Pancreas (tissue), 10 donors: Measurements from ENCODE around the gene VPS41. TPM values are rescaled to one million over a fixed set of nuclear protein-coding genes. Genes with fewer than 3 reads are reported as not detected.
"Not testable (repeated sequence)": the region's sequence is repeated elsewhere in the genome, so short reads cannot be mapped to it uniquely, and the experiment has no call there.

ENCODE experiments used
- ATAC-seq, 4 donors: fragments of 200-7000 bp; cut with Tn5 transposase; one replicate each; pipeline versions ENCODE4 v1.8.0 to v1.9.1; 2020; ENCODE audit warnings: mild to moderate bottlenecking in 4 of 4, moderate library complexity in 4 of 4
- DNase-seq, 6 donors: peaks; one replicate each; pipeline ENCODE4 v3.0.0-alpha.2; 2020
- FAIRE-seq: peaks from 2 replicates; lab custom pipeline; 2012; peaks lifted over from hg19 to GRCh38; lab: Jason Lieb, UNC
- H3K27ac ChIP-seq, 4 donors: fragments of 200-600 bp; sonication (generic); 1 replicate in 3 of 4; 2 replicates in 1 of 4; pipeline versions ENCODE4 v1.5.0 to v1.8.0; 2020
- H3K27me3 ChIP-seq, 4 donors: fragments of 200-600 bp; one replicate each; pipeline ENCODE4 v1.8.0; 2021
- H3K36me3 ChIP-seq, 3 donors: fragments of 200-600 bp; sonication (generic) in 1 of 3; one replicate each; pipeline versions ENCODE4 v1.5.0 to v1.8.0; 2020 to 2021
- H3K4me1 ChIP-seq, 3 donors: fragments of 200-600 bp; one replicate each; pipeline ENCODE4 v1.8.0; 2021
- H3K4me3 ChIP-seq, 4 donors: fragments of 200-600 bp; sonication (generic) in 2 of 4; one replicate each; pipeline versions ENCODE4 v1.5.0 to v1.8.0; 2020 to 2021
- H3K9me3 ChIP-seq, 4 donors: fragments of 200-600 bp; one replicate each; pipeline ENCODE4 v1.8.0; 2021
- CTCF ChIP-seq, 4 donors: fragments of 200-600 bp; sonication (generic) in 3 of 4; IDR thresholded peaks; one replicate each; pipeline versions ENCODE4 v1.5.0 to v1.8.0; 2021; ENCODE audit warnings: antibody characterized with exemption in 4 of 4
- WGBS, 2 donors: extraction: QIAGEN DNeasy Blood & Tissue Kit; methylation state at CpG; one replicate each; pipeline ENCODE4 v1.1.7; 2013; 5-methylcytosine and 5-hydroxymethylcytosine counted together
- intact Hi-C, 3 donors: fragments of 100-400 bp; cut with DNase I; formaldehyde crosslinking; loops; one replicate each; pipeline versions ENCODE4 v1.11.1 to v1.14.2; 2022
- polyA plus RNA-seq, 2 donors: library from polyadenylated mRNA; stranded (reverse); fragments of 200-250 nt; gene quantifications; one replicate each; pipeline ENCODE4 v1.2.3, GENCODE V29; 2013
- total RNA-seq, 6 donors: library from RNA; stranded (reverse); fragmentation: NEBNext Ultra II Directional in 4 of 6; extraction: Animal tissue kit (Norgen Biotek cat#: 25700) in 4 of 6; gene quantifications; one replicate each; pipeline versions ENCODE4 v1.2.1 to v1.2.4, GENCODE V29; 2021 to 2023
- donor health status: healthy with polysubstance abuse.
- donor health status: DM: no; HTN: no; CAD: no; lungs with moderate emphysema.
- donor health status: DM: no; HTN: no; CAD: no.
- donor health status: control.
- donor health status: control.
- donor health status: Bipolar disorder and iron deficiency.
- donor health status: DM: yes; HTN: yes; CAD: no.
- donor health status: DM: no; HTN: no; CAD: no.
- donor health status: DM: no; HTN: no; CAD: no.
- donor health status: DM: yes; HTN: yes; CAD: no.

Gene VPS41
- total and polyA plus RNA-seq, 8 donors: 10.0 to 79.2 (median 37.8) TPM

- Histone ChIP-seq H3K36me3 (no peaks in the 10 kb centered on the region), H3K27me3 (no peaks in the 10 kb centered on the region), H3K9me3 (no peaks in the 10 kb centered on the region), H3K27ac (no peak overlapping the region), H3K4me1 (no peaks in the 10 kb centered on the region), H3K4me3 (no peak overlapping the region)
- WGBS, 2 donors: 83 to 94% methylated on average over 1 of the region's 1 CpG
- TF ChIP-seq CTCF (IDR thresholded peaks at IDR 0.05): no peak
- no peak for DNase-seq
- ATAC-seq: no peak
- intact Hi-C loops: no loop called here
- no peak for FAIRE-seq
Measured at GRCh38 chr7:38950309-38950708, 41.3 kb upstream of the VPS41 start.

GRCh38 chr7:38947541-38947940 is 38.5 kb upstream of the VPS41 start:
- H3K4me3 ChIP-seq, DNase-seq, FAIRE-seq, H3K4me1 ChIP-seq, H3K27ac ChIP-seq, intact Hi-C loops, H3K27me3 ChIP-seq, ATAC-seq, H3K9me3 ChIP-seq, H3K36me3 ChIP-seq: not testable (repeated sequence)
- 76 to 87% methylated on average over 4 of the region's 4 CpGs for WGBS, 2 donors

- ATAC-seq: no peak
- intact Hi-C loops: no loop called here
- Histone ChIP-seq H3K9me3 (no peaks in the 10 kb centered on the region), H3K4me1 (no peaks in the 10 kb centered on the region), H3K27me3 (no peaks in the 10 kb centered on the region), H3K27ac (no peak overlapping the region), H3K4me3 (no peak overlapping the region), H3K36me3 (no peaks in the 10 kb centered on the region)
- no peak for DNase-seq
- no peak for FAIRE-seq
- WGBS, 2 donors: 68 to 81% methylated on average over 4 of the region's 4 CpGs
- TF ChIP-seq CTCF (IDR thresholded peaks at IDR 0.05): no peak
Measured at GRCh38 chr7:38942431-38943051, 33.5 kb upstream of the VPS41 start.

GRCh38 chr7:38940774-38941173 is 31.8 kb upstream of the VPS41 start:
- H3K27me3 ChIP-seq: no peaks in the 10 kb centered on the region
- TF ChIP-seq CTCF (IDR thresholded peaks at IDR 0.05): no peak
- 87% methylated on average over 3 of the region's 3 CpGs for WGBS, 2 donors

GRCh38 chr7:38938589-38938988 is 29.6 kb upstream of the VPS41 start:
- TF ChIP-seq CTCF (IDR thresholded peaks at IDR 0.05): no peak
- 60 to 64% methylated on average over 4 of the region's 4 CpGs for WGBS, 2 donors
- H3K4me3 ChIP-seq: no peak overlapping the region
- H3K9me3 ChIP-seq: no peaks in the 10 kb centered on the region
- H3K4me1 ChIP-seq: no peaks in the 10 kb centered on the region
- H3K27ac ChIP-seq: no peak overlapping the region
- intact Hi-C loops: loop anchor here in 2 of 3 donors (5.0 to 10.0 kb wide), 2 partner anchors 524 to 526 kb away; no protein-coding TSS in a partner anchor
- no peaks in the 10 kb centered on the region for H3K27me3 ChIP-seq
- no peaks in the 10 kb centered on the region for H3K36me3 ChIP-seq
- ATAC-seq (no peak), DNase-seq (no peak), FAIRE-seq (no peak)

More at GRCh38 chr7:38940774-38941173, 31.8 kb upstream of the VPS41 start:
- intact Hi-C loops: no loop called here
- ATAC-seq: no peak
- H3K27ac ChIP-seq: no peak overlapping the region
- H3K9me3 ChIP-seq: no peaks in the 10 kb centered on the region
- H3K36me3 ChIP-seq: no peaks in the 10 kb centered on the region
- H3K4me1 ChIP-seq: no peaks in the 10 kb centered on the region
- H3K4me3 ChIP-seq: no peak overlapping the region
- no peak for DNase-seq
- FAIRE-seq: no peak
